NOMO-1 treated with DMSO at 0.1 percent for 48 hours (cell line): ENCODE measurements around the gene MYMX.
"Not testable (repeated sequence)": the region's sequence is repeated elsewhere in the genome, so short reads cannot be mapped to it uniquely, and the experiment has no call there.

Experiments
- DNase-seq: peaks from one replicate; lab custom pipeline; 2025; ENCODE audit not compliant: unreplicated experiment; lab: John Stamatoyannopoulos, UW

MYMX gene

GRCh38 chr6:44185953-44186634 lies 30.6 kb upstream of the MYMX start:
- no peak for DNase-seq

- no peak for DNase-seq
Measured at GRCh38 chr6:44186635-44187025, 30.1 kb upstream of the MYMX start.

- no peak for DNase-seq
Measured at GRCh38 chr6:44188819-44189218, 27.9 kb upstream of the MYMX start.

- DNase-seq = no peak
Measured at GRCh38 chr6:44189257-44189656, 27.5 kb upstream of the MYMX start.

GRCh38 chr6:44190715-44191114 lies 26.0 kb upstream of the MYMX start:
- no peak for DNase-seq

- no peak for DNase-seq
Measured at GRCh38 chr6:44192428-44193041, 24.2 kb upstream of the MYMX start.

GRCh38 chr6:44193307-44193910 lies 23.3 kb upstream of the MYMX start:
- DNase-seq = no peak

- no peak for DNase-seq
Measured at GRCh38 chr6:44194326-44194725, 22.4 kb upstream of the MYMX start.

- DNase-seq = not testable (repeated sequence)
Measured at GRCh38 chr6:44196351-44196750, 20.4 kb upstream of the MYMX start.

- DNase-seq = no peak
Measured at GRCh38 chr6:44198684-44199083, 18.0 kb upstream of the MYMX start.

- no peak for DNase-seq
Measured at GRCh38 chr6:44199883-44200282, 16.8 kb upstream of the MYMX start.

GRCh38 chr6:44201200-44201599 lies 15.5 kb upstream of the MYMX start:
- DNase-seq = no peak

GRCh38 chr6:44201638-44202303 lies 15.0 kb upstream of the MYMX start:
- no peak for DNase-seq

GRCh38 chr6:44202332-44202971 lies 14.3 kb upstream of the MYMX start:
- DNase-seq = no peak

GRCh38 chr6:44202972-44203750 lies 13.6 kb upstream of the MYMX start:
- no peak for DNase-seq

GRCh38 chr6:44203955-44204354 lies 12.8 kb upstream of the MYMX start:
- DNase-seq = peak; percentile 49

GRCh38 chr6:44207966-44208365 lies 8.8 kb upstream of the MYMX start:
- no peak for DNase-seq

- DNase-seq = peak; percentile 69
Measured at GRCh38 chr6:44211284-44211683, 5.4 kb upstream of the MYMX start.

- DNase-seq = no peak
Measured at GRCh38 chr6:44214307-44214706, 2.4 kb upstream of the MYMX start.

GRCh38 chr6:44217332-44218143 lies 812 bp downstream of the MYMX start:
- no peak for DNase-seq
